Gastroesophageal sphincter (tissue), 3 donors: ENCODE results near the gene LRIT1.

ENCODE experiments used
- EP300 ChIP-seq: sonication (generic); formaldehyde crosslinking; IDR thresholded peaks from one replicate; pipeline ENCODE4 v1.6.1; 2017; ENCODE audit warnings: antibody characterized with exemption, mild to moderate bottlenecking
- POLR2A ChIP-seq, 2 donors: fragments of 450-650 bp; IDR thresholded peaks; one replicate each; pipeline ENCODE4 v1.6.1; 2017; ENCODE audit warnings: antibody characterized with exemption in 2 of 2, mild to moderate bottlenecking in 2 of 2, moderate library complexity in 1 of 2
- POLR2AphosphoS5 ChIP-seq: sonication (generic); formaldehyde crosslinking; IDR thresholded peaks from one replicate; pipeline ENCODE4 v1.6.1; 2017; ENCODE audit warnings: antibody characterized with exemption
- TF ChIP-seq, protein P1 (sequence below), 4 experiments: fragments of 200-600 bp in 2 of 4; fragments of 450-650 bp in 2 of 4; sonication (generic) in 1 of 4; IDR thresholded peaks; one replicate each; pipeline ENCODE4 v1.5.1; 2017 to 2019; ENCODE audit warnings: antibody characterized with exemption in 4 of 4, mild to moderate bottlenecking in 2 of 4, moderate library complexity in 2 of 4

DNA sequence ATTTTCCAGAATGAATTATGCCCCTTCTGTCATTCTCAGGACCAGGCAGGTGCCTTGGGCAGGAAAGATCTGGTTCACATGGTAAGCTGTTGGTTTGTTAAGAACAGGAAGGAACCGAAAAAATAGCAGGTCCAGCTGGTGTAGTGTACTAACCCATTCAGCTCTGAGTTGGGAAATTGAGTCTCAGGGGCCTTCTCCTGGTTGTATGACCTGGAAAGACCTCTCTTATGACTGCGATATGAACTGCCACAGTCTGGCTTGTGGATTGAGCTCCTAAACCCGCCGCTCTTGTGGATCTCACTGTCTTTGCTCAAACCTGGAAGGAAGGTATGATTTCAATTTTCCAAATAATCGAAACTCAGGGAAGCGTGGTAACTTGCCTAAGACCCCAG lies 4.5 kb downstream of the LRIT1 start:
- TF ChIP-seq, protein P1, sequence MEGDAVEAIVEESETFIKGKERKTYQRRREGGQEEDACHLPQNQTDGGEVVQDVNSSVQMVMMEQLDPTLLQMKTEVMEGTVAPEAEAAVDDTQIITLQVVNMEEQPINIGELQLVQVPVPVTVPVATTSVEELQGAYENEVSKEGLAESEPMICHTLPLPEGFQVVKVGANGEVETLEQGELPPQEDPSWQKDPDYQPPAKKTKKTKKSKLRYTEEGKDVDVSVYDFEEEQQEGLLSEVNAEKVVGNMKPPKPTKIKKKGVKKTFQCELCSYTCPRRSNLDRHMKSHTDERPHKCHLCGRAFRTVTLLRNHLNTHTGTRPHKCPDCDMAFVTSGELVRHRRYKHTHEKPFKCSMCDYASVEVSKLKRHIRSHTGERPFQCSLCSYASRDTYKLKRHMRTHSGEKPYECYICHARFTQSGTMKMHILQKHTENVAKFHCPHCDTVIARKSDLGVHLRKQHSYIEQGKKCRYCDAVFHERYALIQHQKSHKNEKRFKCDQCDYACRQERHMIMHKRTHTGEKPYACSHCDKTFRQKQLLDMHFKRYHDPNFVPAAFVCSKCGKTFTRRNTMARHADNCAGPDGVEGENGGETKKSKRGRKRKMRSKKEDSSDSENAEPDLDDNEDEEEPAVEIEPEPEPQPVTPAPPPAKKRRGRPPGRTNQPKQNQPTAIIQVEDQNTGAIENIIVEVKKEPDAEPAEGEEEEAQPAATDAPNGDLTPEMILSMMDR (IDR thresholded peaks at IDR 0.05): no peak
- TF ChIP-seq POLR2A (IDR thresholded peaks at IDR 0.05): no peak
- no peak for TF ChIP-seq POLR2AphosphoS5
- TF ChIP-seq EP300: no peak
